ENCODE results near the gene ARHGAP24. TPM values are rescaled to one million over a fixed set of nuclear protein-coding genes. Genes with fewer than 3 reads are reported as not detected.
A peak's percentile ranks its signal among the peaks of the same experiment; 100 is the strongest.

The ARHGAP24 gene
- total and polyA plus RNA-seq, 7 donors, result 0.46 to 40.4 (median 23.1) TPM

DNA sequence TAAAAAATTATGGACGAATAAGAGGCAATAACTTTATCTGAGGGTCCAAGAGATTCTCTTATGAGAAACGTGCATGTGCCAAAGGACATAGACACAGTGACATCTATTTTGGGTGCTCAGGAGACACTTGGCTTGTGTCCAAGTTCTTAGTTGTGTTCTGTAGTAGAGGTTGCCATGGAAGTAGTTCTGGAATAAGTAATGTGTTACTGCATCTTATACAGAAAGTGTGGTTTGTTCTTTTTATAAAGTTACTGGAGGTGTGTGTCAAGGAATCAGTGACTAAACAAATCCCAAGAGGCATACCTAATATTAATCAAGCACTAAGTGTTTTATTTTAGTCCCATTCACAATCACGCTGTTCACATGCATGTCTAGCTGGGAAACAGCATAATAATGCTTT, 305.7 kb downstream of the ARHGAP24 start:
- Histone ChIP-seq H3K4me3 (no peak overlapping the region), H3K36me3 (no peaks in the 10 kb centered on the region), H3K27me3 (no peaks in the 10 kb centered on the region), H3K27ac (peak overlapping the region in 3 of 4 donors; percentile 61 to 82 (median 71)), H3K4me1 (peaks cover 0 to 57% (median 36%) of the 10 kb centered on the region in 4 donors), H3K9me3 (no peaks in the 10 kb centered on the region)
- intact Hi-C loops (cut with DNase I), result no loop called here
- TF ChIP-seq, protein P1, sequence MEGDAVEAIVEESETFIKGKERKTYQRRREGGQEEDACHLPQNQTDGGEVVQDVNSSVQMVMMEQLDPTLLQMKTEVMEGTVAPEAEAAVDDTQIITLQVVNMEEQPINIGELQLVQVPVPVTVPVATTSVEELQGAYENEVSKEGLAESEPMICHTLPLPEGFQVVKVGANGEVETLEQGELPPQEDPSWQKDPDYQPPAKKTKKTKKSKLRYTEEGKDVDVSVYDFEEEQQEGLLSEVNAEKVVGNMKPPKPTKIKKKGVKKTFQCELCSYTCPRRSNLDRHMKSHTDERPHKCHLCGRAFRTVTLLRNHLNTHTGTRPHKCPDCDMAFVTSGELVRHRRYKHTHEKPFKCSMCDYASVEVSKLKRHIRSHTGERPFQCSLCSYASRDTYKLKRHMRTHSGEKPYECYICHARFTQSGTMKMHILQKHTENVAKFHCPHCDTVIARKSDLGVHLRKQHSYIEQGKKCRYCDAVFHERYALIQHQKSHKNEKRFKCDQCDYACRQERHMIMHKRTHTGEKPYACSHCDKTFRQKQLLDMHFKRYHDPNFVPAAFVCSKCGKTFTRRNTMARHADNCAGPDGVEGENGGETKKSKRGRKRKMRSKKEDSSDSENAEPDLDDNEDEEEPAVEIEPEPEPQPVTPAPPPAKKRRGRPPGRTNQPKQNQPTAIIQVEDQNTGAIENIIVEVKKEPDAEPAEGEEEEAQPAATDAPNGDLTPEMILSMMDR (IDR thresholded peaks at IDR 0.05), result no peak
- no peak for TF ChIP-seq POLR2A (IDR thresholded peaks at IDR 0.05)
- TF ChIP-seq EP300 (IDR thresholded peaks at IDR 0.05), result peak in 1 of 4 donors; percentile 3
- peak in 3 of 4 donors; percentile 33 to 63 (median 51) for TF ChIP-seq POLR2AphosphoS5 (IDR thresholded peaks at IDR 0.05)
- 57 to 80% methylated on average over 3 of the region's 3 CpGs for WGBS, 2 donors
- DNase-seq, result no peak

DNA sequence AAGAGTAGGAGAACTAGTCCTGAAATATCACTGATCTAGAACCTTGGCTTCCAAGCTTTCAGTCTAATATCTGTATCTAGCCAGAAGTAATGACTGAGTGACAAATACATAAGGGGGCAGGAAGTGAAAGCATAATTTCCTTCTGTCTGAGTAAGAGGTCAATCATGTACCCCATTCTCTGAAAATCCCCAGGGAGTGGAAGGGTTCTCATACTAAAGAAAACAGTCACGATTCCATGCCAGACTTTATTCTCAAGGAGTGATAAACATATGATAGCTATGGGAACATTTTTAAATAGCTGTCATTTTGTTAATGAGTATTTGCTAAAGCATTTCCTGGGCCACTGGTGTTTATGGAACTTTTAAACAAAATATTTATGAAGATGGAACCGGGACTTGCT, 308.5 kb downstream of the ARHGAP24 start:
- TF ChIP-seq POLR2AphosphoS5 (IDR thresholded peaks at IDR 0.05) (peak in 1 of 4 donors; percentile 33), POLR2A (IDR thresholded peaks at IDR 0.05) (no peak)
- intact Hi-C loops (cut with DNase I), result no loop called here
- Histone ChIP-seq H3K27ac (peak overlapping the region in 2 of 4 donors; percentile 41), H3K27me3 (no peaks in the 10 kb centered on the region), H3K9me3 (no peaks in the 10 kb centered on the region), H3K36me3 (no peaks in the 10 kb centered on the region), H3K4me1 (peaks cover 0 to 66% (median 44%) of the 10 kb centered on the region in 4 donors), H3K4me3 (no peak overlapping the region)
- DNase-seq, result no peak
- WGBS, 2 donors, result 64 to 74% methylated on average over 2 of the region's 2 CpGs

DNA sequence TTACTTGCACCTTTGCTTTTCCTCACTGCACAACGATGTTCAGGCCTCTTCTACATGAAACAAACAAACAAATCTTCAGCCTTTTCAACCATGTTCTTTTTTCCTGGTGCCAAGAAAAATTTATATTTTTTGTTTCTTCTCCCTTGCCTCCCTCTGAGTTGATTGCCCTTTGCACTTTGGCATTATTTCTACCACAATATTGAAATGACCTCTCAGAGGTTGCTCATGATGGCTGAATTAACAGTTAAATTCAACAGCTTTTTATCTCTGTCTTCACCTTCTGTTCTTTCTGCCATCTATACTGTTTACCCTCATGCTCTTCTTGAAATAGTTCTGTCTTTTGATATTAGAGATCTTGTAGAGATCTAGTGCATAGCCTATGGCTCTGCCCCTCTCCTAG, 308.9 kb downstream of the ARHGAP24 start:
- Histone ChIP-seq H3K4me1 (peaks cover 0 to 65% (median 44%) of the 10 kb centered on the region in 4 donors), H3K36me3 (no peaks in the 10 kb centered on the region), H3K4me3 (no peak overlapping the region), H3K27ac (peak overlapping the region in 2 of 4 donors; percentile 41), H3K9me3 (no peaks in the 10 kb centered on the region), H3K27me3 (no peaks in the 10 kb centered on the region)
- TF ChIP-seq, protein P1 (IDR thresholded peaks at IDR 0.05), result no peak
- TF ChIP-seq POLR2AphosphoS5 (IDR thresholded peaks at IDR 0.05) (no peak), EP300 (IDR thresholded peaks at IDR 0.05) (no peak), POLR2A (IDR thresholded peaks at IDR 0.05) (no peak)
- intact Hi-C loops (cut with DNase I), result no loop called here
- 60 to 77% methylated on average over 1 of the region's 1 CpG for WGBS, 2 donors
- DNase-seq, result no peak

DNA sequence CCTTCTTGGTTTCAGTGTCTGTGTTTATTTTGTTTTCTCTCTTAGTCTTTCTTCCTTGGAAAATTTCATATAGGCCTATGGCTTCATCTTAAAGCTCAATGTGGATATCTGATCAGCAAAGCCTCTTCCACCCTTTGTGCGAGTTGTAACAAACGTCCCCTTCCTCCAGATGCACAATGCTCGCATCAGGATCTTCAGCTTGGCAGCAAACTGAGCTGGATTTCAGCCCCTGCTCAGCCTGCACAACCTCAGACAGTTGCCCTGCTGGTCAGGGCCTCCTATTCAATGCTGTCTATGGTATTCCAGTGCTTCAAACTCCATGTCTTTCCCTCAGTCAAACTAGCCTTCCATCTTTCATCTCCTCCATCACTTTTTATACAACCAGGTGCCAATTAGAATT, 309.4 kb downstream of the ARHGAP24 start:
- Histone ChIP-seq H3K9me3 (no peaks in the 10 kb centered on the region), H3K27me3 (no peaks in the 10 kb centered on the region), H3K4me1 (peaks cover 0 to 64% (median 43%) of the 10 kb centered on the region in 4 donors), H3K36me3 (no peaks in the 10 kb centered on the region), H3K27ac (peak overlapping the region in 2 of 4 donors; percentile 41), H3K4me3 (no peak overlapping the region)
- intact Hi-C loops (cut with DNase I), result no loop called here
- WGBS, 2 donors, result 89 to 92% methylated on average over 3 of the region's 3 CpGs
- TF ChIP-seq POLR2AphosphoS5 (IDR thresholded peaks at IDR 0.05) (no peak), POLR2A (IDR thresholded peaks at IDR 0.05) (no peak), EP300 (IDR thresholded peaks at IDR 0.05) (no peak)
- TF ChIP-seq, protein P1 (IDR thresholded peaks at IDR 0.05), result no peak
- DNase-seq, result no peak

DNA sequence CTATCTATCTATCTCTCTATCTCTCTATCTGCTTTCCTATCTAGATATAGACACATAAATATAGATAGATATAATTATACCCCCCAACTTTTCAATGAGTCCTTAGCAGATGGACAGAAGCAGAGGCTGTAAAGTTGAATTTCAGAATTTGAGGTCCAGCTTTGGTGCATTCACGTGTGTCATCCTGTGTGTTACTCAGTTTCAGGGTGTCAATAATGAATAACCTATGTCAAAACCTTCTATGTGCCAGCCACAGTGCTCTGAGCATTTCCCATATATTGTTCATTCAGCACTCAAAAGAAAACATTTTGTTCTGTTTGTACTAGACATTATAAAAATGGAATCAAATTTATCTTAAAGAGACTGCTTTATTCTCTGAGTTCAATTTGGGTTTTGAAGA, 310.0 kb downstream of the ARHGAP24 start:
- intact Hi-C loops (cut with DNase I), result no loop called here
- Histone ChIP-seq H3K9me3 (no peaks in the 10 kb centered on the region), H3K36me3 (no peaks in the 10 kb centered on the region), H3K27me3 (no peaks in the 10 kb centered on the region), H3K4me1 (peaks cover 0 to 61% (median 42%) of the 10 kb centered on the region in 4 donors), H3K27ac (no peak overlapping the region), H3K4me3 (no peak overlapping the region)
- WGBS, 2 donors, result 90 to 95% methylated on average over 1 of the region's 1 CpG
- TF ChIP-seq EP300 (IDR thresholded peaks at IDR 0.05) (no peak), POLR2A (IDR thresholded peaks at IDR 0.05) (no peak), POLR2AphosphoS5 (IDR thresholded peaks at IDR 0.05) (no peak)
- TF ChIP-seq, protein P1 (IDR thresholded peaks at IDR 0.05), result no peak
- DNase-seq, result no peak
